Adrenal gland (tissue), 5 donors: ENCODE measurements around the gene ATP11A.

ENCODE experiments used
- CTCF ChIP-seq, 6 experiments: fragments of 450-650 bp in 4 of 6; fragments of 200-600 bp in 2 of 6; sonication (generic) in 1 of 6; IDR thresholded peaks; 1 replicate in 5 of 6; 2 replicates in 1 of 6; pipeline versions ENCODE4 v1.5.1 to v1.8.0; 2016 to 2021; ENCODE audit warnings: antibody characterized with exemption in 6 of 6, mild to moderate bottlenecking in 2 of 6, moderate library complexity in 1 of 6
- POLR2A ChIP-seq, 2 donors: fragments of 450-650 bp; IDR thresholded peaks; one replicate each; pipeline ENCODE4 v1.6.1; 2017; ENCODE audit warnings: antibody characterized with exemption in 2 of 2, mild to moderate bottlenecking in 2 of 2, moderate library complexity in 1 of 2
- donor health status: DM: no; HTN: no; CAD: no.

DNA sequence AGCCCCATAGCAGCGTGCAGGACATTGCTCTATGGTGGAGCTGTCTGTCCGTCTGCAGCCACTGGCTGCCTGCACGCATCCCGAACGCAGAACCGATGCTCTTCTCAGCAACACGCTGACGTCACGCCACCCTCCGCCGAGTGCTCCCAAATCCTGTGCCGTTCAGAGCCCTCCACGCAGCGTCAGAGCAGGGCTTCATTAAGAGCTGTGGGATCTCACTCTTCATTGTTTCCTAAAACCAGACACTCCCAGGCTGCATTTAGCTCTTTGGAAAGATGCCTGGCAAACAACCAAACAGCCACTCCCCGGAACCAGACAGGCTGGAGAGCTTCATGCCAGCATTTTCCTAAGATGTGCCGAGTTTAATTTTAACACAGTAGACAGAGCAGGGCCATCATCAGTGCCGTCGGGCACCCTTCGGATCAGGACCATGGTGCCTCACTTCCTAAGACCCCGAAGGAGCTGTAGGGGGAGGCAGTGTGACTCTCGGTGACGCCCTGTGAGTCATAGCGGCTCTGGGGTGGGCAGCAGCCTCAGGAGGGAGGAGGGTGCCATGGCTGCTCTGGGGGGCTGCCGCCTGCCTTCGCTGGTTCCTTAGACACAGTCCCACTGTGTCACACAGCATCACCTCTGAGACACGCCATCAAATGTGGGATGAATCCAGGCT is 147.7 kb downstream of the ATP11A start:
- no peak for TF ChIP-seq CTCF (IDR thresholded peaks at IDR 0.05)
- no peak for TF ChIP-seq POLR2A (IDR thresholded peaks at IDR 0.05)
